Measurements from ENCODE around the gene TRIM8.

The TRIM8 gene

GRCh38 chr10:102617041-102617440 is 27.2 kb upstream of the TRIM8 start:
- DNase-seq = no peak

- DNase-seq = no peak
These were observed 26.5 kb upstream of the TRIM8 start for GRCh38 chr10:102617816-102618215.

- DNase-seq = no peak
These were observed 24.8 kb upstream of the TRIM8 start for GRCh38 chr10:102619281-102619981.

DNA sequence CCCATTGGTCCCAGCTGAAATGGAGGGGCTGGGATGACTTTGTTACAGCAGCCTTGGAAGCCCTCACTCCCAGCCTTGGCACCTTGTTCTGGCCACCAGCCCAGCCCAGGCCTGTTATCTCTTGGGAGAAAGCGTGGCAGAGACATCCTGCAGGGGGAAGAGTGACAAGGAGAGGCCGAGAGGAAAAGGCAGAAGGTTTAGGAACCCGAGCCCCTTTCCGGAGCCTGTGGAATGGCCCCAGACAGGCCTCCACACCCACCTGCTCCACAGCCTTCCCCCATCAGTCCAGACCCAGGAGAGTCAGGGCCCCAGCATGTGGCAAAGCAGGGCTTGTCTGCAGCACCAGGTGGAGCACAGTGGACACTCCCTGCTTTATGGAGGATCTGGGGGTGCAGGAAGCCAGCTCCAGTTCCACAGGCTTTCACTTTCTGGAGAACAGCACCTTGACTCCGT is 24.1 kb upstream of the TRIM8 start:
- no peak for DNase-seq

DNA sequence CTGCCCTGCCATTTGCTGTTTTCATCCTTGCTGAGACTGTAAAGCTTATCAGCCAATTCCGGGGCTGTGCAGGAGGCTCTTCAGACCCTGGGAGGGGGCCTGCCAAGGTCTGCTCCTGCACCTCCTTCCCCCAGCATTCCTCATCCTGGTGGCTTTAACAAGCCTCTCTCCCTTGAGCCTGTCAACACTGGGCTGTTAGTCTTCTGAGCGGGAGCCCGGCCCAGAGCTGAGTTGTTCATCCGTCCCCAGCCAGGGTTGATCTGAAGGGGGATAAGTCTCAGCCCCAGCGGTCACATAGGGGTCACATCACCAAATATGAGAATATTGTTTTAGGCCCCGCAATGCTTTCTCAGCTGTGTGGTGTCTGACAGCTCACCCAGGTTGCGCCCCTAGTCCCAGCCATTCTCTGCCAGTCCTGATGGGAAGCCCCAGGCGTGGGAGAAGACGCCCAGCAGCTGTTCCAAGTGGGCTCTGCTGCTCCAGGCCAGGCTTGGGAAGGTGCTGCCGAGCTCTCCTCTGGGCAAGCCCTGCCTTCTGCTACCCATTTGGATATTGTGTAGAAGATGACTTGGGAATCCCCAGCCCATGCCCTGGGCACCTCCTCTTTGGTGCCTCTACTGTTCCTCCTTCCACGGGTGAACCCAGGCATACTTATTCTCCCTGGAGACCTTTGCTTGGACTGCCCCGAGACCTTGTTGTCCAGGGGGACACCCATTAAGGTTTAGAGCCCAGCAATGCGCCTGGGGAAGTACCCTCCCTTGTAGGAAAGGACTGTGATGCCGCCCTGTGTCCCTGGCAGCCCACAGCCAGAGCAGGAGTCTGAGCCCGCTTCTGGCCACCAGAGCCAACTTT is 23.5 kb upstream of the TRIM8 start:
- no peak for DNase-seq

DNA sequence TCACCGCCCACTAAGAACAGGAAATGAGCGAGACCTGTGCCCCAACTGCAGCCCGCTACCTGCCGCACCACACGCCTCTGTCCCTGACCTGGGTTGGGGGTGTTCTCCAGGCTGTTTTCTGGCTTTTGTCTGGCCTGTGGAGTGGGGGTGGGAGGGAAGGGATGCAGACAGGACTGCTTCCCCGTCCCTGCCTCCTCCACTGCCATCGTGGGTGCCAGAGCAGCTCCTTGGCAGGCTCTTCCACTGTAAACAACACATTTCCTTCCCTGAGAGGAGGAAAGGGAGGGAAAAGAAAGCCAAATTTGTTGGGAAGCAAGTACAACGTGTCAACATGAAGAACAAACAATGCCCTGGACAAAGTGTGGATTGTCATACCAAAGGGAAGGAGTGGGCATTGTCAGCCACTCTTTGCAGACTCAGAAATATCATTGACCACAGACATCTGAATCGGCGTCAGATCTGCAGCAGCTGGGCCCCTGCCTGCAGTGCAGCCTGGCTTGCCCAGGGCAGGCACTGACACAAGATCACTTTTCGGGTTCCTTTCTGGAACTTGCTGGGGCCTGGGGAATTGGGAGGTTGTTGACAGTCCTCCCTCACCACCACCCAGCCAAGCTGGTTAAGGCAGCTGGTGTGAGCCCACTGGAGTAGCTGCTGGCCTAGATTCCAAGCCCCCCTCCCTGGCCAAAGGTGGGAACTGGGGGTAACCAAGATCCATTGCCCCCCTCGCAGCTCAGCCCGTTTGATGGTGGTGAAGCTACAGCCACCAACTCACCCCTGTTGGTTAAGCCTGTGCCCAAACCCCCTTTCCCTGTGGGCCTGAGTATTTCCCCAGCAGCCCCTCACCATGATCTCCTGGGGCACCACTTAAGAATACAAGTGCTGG is 22.6 kb upstream of the TRIM8 start:
- no peak for DNase-seq

GRCh38 chr10:102624094-102624493 is 20.2 kb upstream of the TRIM8 start:
- no peak for DNase-seq

- DNase-seq = no peak
These were observed 19.3 kb upstream of the TRIM8 start for GRCh38 chr10:102624751-102625645.

DNA sequence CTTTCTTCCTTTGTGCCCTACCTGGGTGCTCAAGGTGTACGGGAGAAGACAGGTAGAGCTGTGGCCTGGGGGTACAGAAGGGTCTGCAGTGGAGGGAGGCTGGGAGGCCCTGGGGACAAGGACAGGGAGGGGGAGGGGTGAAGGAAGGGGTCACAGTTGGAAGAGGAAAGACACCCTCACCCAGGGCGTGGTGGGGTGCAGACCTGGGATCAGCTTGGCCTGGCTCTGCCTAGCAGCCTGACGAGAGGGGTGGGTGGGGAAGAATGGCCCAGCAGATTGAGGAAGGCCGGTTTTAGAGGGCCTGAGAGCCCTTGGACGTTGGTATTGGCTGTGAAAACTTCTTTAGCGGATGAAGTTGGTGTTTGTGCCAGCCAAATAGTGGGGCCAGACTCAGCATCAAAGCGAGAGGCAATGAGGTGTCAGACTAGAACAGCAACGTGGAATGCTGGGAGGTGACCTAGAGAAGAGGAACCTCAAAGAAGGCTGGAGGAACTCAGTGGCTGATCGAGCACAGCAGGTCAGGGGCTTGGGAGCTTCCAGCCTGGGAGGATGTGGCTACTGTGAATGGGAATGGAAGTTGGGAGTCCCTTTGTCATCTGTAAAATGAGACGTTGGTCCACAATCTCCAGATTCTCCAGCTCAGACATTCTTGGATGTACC is 18.1 kb upstream of the TRIM8 start:
- no peak for DNase-seq

DNA sequence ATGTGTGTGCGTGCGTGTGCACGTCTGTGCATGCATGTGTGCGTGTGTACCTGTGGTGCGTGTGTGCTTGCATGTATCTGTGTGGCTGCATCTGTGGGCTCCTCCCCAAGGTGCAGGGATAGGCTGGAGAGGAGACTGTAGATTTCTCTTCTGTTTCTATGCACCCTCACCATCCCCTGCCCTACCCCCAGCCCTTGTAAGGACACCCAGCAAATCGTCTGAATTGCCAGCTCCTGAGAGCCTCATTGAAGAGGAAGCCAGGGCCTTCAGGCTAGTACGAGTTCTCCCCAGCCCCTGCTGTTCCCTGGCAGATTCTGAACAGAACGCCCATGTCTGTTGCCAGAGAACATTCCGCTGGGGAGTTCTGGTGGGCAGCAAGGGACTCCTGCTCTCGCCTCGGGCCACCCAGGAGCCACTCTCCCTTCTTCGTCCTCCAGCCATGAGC is 17.0 kb upstream of the TRIM8 start:
- DNase-seq = no peak

- DNase-seq = no peak
These were observed 16.5 kb upstream of the TRIM8 start for GRCh38 chr10:102627736-102628293.

DNA sequence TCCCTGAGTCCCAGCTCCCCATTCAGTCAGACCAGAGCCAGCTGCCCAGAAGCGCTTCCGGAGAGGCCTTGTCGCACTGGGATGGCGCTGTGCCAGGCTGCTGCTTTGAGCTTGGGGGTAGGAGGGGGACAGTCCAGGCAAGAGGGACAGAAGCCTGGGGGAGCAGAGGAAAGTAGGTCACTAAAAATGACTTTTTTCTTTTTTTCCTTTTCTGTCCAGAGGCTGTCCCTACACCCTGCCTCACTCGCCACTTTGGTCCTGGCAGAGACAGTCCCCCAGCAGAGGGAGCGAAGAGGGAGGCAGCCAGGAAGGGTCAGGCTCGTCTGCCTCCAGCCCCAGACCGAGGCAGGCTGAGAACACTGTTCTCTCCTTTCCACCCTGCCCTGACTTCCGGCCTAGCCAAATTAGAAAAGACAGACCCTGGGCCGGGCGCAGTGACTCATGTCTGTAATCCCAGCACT is 15.8 kb upstream of the TRIM8 start:
- DNase-seq = no peak

DNA sequence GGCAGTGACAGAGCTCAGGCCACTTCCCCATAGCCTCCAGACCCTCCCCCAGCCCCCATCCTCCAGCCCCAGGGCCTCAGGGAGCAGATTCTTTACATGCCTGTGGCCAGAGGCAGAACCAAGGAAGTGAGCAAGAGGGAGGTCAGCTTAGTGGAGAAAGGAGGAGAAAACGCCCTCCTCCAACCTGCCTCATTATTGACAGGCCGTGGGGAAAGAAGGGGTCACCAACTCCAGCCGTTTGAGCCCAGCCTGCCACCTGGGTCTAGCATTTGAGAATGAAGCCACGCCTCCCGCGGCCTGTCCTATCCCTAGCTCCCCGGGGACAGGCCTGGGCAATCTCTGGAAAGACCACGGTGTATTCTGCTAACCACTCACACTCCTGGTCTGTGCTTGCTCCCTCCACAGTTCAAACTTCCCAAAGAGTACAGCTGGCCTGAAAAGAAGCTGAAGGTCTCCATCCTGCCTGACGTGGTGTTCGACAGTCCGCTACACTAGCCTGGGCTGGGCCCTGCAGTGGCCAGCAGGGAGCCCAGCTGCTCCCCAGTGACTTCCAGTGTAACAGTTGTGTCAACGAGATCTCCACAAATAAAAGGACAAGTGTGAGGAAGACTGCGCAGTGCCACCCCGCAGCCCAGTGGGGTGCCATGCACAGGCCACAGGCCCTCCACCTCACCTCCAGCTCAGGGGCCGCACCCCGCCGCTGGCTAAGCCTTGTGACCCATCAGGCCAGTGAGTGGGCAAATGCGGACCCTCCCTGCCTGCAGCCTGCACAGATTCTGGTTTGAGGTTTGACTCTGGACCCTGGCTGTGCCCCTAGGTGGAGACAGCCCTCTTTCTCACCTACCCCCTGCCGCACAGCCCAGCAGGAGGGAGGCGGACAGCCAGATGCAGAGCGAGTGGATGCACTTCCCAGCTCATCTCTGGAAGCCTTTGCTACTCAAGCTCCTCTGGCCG is 14.3 kb upstream of the TRIM8 start:
- DNase-seq = no peak

- DNase-seq = no peak
These were observed 13.6 kb upstream of the TRIM8 start for GRCh38 chr10:102630663-102631062.

GRCh38 chr10:102631525-102632393 is 12.5 kb upstream of the TRIM8 start:
- DNase-seq = no peak

GRCh38 chr10:102632394-102633111 is 11.7 kb upstream of the TRIM8 start:
- no peak for DNase-seq

DNA sequence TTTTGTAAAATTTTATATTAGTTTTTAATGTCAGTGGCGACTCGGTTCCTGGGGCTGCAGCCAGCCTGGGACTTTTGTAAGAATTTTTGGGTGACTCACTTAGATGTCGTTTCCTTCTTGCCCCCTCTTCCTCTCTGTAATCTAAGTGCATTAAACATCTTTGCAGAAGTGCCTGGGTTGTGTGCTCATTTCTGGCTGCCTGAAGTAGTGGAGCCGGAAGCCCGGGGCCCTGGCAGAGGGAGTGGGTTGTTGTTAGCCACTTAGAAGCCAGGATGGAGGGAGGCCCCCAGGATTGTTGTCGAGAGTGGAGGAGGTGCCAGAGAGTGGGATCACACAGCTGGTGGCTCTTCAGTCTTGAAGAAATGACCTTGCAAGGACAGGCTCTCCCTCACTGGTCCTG is 11.0 kb upstream of the TRIM8 start:
- no peak for DNase-seq

- DNase-seq = no peak
These were observed 10.4 kb upstream of the TRIM8 start for GRCh38 chr10:102633848-102634247.

Measured in KG1 (cell line).